Stimulated activated naive CD4-positive, alpha-beta T cell (primary cell): ENCODE results near the gene DYNC1LI1.

Source experiments
- DNase-seq, 6 experiments: peaks; one replicate each; lab custom pipeline; 2025; lab: John Stamatoyannopoulos, UW

DYNC1LI1 gene

DNA sequence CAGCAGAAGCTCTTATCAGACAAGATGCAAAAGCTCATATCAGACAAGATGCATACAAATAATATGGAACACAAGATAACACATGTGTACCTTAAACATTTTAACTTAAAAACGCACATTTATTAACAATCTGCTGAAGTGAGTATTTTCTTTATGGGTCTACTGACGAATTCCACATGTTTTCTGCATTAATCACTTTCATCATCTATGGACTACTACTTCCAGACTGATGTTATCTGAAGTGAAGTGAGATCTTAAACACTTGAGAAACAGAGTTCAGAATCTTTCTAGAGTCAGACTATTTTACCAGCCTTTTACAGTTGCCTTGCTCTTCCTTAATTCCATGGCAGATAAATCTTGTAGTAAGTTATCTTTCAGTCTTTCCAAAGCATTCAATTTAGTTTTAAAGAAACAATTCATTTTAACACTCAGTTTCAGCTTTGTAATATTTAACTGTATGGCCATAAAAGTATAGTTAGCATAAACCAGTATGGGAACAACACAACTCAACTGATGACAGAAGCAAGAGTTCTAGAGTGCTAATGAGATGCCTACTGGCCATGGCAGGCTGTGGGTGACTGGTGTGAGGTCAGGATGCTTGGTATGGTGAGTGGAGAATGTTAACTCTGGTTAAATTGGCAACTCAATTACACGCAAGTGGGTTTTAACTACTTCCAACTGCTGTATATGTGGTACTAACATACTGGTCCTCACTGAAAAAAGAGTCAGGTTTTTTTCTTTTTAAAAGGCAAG is 77.8 kb downstream of the DYNC1LI1 start:
- no peak for DNase-seq

DNA sequence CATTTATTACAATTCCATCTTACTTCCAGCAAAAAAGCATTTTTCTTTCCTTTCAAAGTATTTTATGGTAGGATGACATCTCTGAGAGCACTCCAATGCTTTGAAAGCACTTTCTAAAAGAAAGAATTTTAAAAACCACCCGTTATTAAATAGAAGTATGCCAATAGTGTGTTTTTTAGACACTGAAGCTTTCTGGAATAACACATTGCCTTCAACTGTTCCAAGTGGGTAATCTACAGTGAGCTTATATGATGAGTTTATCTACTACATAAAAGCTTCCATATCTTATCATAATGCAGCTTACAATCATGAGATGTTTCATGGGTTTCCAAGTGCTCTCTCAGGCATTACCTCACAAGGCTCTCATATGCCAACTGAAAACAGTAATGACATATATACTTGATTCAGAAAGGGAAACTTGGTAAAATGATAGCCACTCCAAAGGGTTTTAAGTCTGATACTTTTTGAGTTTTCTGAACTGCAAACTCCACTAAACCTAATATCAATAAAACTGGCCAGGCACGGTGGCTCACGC is 82.1 kb downstream of the DYNC1LI1 start:
- DNase-seq, result no peak

DNA sequence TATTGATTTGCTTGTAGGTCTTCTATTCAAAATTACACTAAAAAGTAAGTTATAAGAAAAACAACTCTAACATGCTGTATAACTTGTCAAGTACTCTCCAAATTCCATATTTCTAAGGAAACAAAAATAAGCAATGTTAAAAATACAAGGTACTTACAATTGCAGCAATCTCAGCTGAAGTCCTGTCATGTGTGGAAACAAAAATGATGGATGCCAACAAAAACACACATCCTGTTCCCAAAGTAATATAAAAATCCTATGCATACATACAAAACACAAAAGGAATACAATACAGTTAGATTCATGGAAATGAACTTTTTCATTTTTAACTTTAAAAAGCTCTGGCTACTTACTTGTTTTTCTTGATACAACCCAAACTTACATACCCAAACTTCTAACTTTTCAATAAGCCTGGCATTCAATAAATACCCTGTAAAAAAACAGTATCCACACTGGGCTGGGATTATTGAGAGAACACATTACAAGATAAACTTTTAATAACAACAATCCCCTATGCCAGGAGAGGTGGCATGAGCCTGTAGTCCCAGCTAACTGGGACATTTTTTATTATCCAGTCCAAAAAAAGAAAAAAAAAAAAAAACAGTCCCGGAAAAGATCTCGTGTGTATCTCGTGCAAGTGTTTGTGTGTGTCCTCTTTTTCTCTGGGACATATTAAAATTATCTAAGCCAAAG is 82.7 kb downstream of the DYNC1LI1 start:
- DNase-seq, result no peak

DNA sequence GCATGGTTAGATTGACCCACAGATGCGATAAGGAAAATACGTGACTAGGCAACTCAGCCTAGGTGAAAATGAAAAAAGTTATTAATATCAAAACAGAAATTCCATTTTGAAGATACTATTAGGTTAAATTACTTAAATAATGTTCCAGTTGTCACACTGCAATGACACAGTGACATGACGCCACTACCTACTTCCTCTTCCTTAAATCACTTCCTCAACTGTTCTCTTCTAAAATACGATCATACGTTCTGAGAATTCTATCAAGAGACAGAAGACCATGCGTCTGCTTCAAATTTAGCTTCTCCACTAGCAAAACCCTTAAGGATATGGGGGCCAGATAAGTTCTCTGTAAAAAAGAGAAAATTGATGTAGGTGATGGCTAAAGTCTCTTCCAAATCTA is 86.2 kb downstream of the DYNC1LI1 start:
- no peak for DNase-seq

DNA sequence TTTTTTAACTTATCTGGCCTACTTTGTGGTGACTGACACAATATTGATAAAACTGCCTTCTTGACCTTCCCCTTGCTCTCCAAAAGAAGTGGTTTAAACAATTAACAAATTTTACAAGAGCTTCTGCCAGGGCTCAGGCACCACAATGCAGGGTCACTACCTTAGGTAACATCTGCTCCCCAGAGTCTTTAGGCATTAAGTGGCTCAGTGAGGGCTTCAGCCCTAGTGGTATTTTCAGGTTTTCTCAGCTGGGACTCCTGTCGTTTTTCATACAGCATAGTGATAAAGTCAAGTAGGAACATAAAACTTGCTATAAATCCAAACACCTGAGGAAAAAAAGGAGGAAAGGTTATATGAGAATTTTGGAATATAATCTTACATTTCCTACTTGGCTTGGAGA is 86.9 kb downstream of the DYNC1LI1 start:
- no peak for DNase-seq

DNA sequence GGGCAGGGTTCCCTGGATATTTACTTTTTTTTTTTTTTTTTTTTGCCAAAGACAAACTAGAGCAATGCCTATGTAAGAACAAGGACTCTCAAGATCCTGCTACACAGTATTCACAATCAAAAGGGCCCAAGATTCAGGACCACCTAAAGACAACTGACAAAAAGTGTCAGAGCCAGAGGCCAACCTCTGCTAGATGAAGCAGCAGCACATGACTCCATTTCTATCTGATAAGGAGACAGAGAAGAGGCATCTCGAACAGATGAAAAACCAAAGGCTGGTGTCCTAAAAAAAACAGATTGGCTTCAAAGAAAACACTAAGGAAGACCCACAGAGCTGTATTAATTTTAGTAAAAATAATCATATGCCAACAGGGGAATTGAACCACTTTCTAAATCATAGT is 88.0 kb downstream of the DYNC1LI1 start:
- DNase-seq, result no peak

DNA sequence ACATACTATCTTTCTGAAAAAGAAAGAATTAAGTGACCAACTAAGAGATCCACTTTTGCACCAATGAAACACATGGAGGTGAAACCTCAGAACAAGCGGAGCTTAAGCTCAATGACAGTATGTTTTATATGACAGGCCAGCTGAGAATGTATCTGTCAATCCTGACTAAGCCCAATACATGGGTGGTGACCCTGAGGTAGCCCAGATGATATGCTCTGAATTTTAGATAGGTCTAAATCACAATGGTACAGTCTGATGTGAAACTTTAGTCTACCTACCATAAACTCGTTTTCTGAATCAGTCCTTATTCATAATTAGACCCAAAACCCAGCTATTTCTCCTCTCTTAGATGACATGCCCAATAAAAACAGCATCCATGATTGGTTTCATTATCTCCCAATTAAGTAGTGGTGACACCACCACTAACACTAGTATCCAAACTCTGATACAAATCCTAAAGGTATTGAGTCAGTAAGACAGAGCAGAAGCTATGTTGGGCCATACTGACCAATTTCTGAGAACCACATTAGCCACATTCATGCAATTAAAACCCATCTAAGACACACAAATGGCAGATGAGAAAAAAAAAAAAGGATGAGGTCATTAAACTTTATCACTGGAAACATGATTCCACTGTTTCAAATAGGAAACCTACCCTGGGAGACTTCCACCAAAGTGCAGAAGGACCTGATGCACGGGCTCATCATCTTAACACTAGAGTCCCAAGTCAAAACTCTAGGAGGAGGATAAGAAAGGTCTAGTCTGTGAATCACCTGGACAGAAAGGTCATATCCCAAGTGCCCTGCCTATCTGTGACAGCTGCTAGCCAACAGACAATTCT is 88.6 kb downstream of the DYNC1LI1 start:
- no peak for DNase-seq

DNA sequence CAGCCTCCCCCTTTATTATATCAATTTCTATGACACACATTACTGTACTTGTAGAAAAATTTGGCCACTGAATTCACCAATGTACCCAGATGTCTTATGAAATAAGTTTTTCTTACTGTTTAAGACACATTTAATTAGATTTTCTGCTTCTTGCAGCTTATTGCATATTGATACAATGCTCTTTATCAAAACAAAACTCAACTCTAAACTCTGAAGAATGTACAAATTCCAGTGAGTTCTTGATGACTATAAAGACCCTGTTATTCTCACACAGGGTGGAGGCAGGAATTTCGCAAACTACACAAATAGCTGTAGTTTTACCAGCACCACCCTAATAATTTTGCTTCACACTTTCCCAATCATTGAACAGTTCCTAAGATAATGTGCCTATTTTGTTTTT is 90.1 kb downstream of the DYNC1LI1 start:
- no peak for DNase-seq
